MM.1S (cell line): ENCODE data around the gene MOCOS.

Experiments used
- DNase-seq: peaks from one replicate; pipeline ENCODE4 v3.0.0-alpha.2; 2015
- H2AFZ ChIP-seq: fragments of 300-600 bp; sonication (generic); 2 replicates; pipeline ENCODE4 v1.6.0; 2016; ENCODE audit warnings: antibody characterized with exemption, low read length
- H3F3A ChIP-seq: fragments of 300-600 bp; sonication (generic); 2 replicates; pipeline ENCODE4 v1.6.1; 2016; ENCODE audit warnings: mild to moderate bottlenecking, antibody characterized with exemption, low read length, moderate library complexity, mixed read lengths; ENCODE audit not compliant: insufficient read depth
- H3K27ac ChIP-seq: fragments of 300-600 bp; sonication (generic); 2 replicates; pipeline ENCODE4 v1.5.1; 2016; ENCODE audit warnings: mild to moderate bottlenecking, low read length
- H3K27me3 ChIP-seq: fragments of 300-600 bp; sonication (generic); replicated peaks from 2 replicates; pipeline ENCODE4 v1.6.0; 2016; ENCODE audit warnings: low read length; ENCODE audit not compliant: insufficient read depth
- H3K36me3 ChIP-seq: fragments of 300-600 bp; sonication (generic); replicated peaks from 2 replicates; pipeline ENCODE4 v1.6.1; 2016; ENCODE audit warnings: mild to moderate bottlenecking, low read length, mixed read lengths; ENCODE audit not compliant: insufficient read depth
- H3K4me1 ChIP-seq: fragments of 300-600 bp; sonication (generic); 2 replicates; pipeline ENCODE4 v1.6.1; 2016; ENCODE audit warnings: low read length, mixed read lengths
- H3K4me2 ChIP-seq: fragments of 300-600 bp; sonication (generic); 2 replicates; pipeline ENCODE4 v1.6.0; 2016; ENCODE audit warnings: low read depth, low read length
- H3K4me3 ChIP-seq: fragments of 300-600 bp; sonication (generic); 2 replicates; pipeline ENCODE4 v1.5.1; 2016; ENCODE audit warnings: low read length, mixed read lengths
- H3K79me2 ChIP-seq: fragments of 300-600 bp; sonication (generic); 2 replicates; pipeline ENCODE4 v1.6.1; 2016; ENCODE audit warnings: mixed run types, low read length, mixed read lengths
- H3K9ac ChIP-seq: fragments of 300-600 bp; sonication (generic); 2 replicates; pipeline ENCODE4 v1.6.1; 2016; ENCODE audit warnings: low read length, mixed read lengths
- H3K9me2 ChIP-seq: fragments of 300-600 bp; sonication (generic); replicated peaks from 2 replicates; pipeline ENCODE4 v1.6.1; 2016; ENCODE audit warnings: mild to moderate bottlenecking, low read length, mixed read lengths; ENCODE audit not compliant: insufficient read depth
- H3K9me3 ChIP-seq: fragments of 300-600 bp; sonication (generic); replicated peaks from 2 replicates; pipeline ENCODE4 v1.6.1; 2016; ENCODE audit warnings: mild to moderate bottlenecking, low read length, mixed read lengths; ENCODE audit not compliant: insufficient read depth
- H4K20me1 ChIP-seq: fragments of 300-600 bp; sonication (generic); 2 replicates; pipeline ENCODE4 v1.6.1; 2016; ENCODE audit warnings: mild to moderate bottlenecking, low read length, moderate library complexity, mixed read lengths; ENCODE audit not compliant: insufficient read depth
- EZH2 ChIP-seq: fragments of 300-600 bp; sonication (generic); optimal IDR thresholded peaks from 2 replicates; pipeline ENCODE3; 2017; ENCODE audit warnings: low read depth, mild to moderate bottlenecking, antibody characterized with exemption, low read length, mixed read lengths
- EZH2phosphoT487 ChIP-seq: fragments of 300-600 bp; sonication (generic); IDR thresholded peaks from 2 replicates; pipeline ENCODE4 v1.6.1; 2018; ENCODE audit warnings: antibody characterized with exemption, low read length
- TF ChIP-seq, protein P1 (sequence below): fragments of 300-600 bp; sonication (generic); IDR thresholded peaks from 2 replicates; pipeline ENCODE4 v1.5.1; 2016; ENCODE audit warnings: antibody characterized with exemption, low read length, mixed read lengths

MOCOS gene

GRCh38 chr18:36262971-36263370 lies 75.7 kb downstream of the MOCOS start:
- no peak for TF ChIP-seq EZH2
- TF ChIP-seq, protein P1, sequence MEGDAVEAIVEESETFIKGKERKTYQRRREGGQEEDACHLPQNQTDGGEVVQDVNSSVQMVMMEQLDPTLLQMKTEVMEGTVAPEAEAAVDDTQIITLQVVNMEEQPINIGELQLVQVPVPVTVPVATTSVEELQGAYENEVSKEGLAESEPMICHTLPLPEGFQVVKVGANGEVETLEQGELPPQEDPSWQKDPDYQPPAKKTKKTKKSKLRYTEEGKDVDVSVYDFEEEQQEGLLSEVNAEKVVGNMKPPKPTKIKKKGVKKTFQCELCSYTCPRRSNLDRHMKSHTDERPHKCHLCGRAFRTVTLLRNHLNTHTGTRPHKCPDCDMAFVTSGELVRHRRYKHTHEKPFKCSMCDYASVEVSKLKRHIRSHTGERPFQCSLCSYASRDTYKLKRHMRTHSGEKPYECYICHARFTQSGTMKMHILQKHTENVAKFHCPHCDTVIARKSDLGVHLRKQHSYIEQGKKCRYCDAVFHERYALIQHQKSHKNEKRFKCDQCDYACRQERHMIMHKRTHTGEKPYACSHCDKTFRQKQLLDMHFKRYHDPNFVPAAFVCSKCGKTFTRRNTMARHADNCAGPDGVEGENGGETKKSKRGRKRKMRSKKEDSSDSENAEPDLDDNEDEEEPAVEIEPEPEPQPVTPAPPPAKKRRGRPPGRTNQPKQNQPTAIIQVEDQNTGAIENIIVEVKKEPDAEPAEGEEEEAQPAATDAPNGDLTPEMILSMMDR: no peak
- TF ChIP-seq EZH2phosphoT487: no peak
- no peak overlapping the region for H3K27ac ChIP-seq
- no peaks in the 10 kb centered on the region for H3K4me1 ChIP-seq
- no peaks in the 10 kb centered on the region for H3K9me3 ChIP-seq
- H4K20me1 ChIP-seq: no peaks in the 10 kb centered on the region
- H3F3A ChIP-seq: no peaks in the 10 kb centered on the region
- H3K9me2 ChIP-seq: no peaks in the 10 kb centered on the region
- H3K4me3 ChIP-seq: no peak overlapping the region
- no peaks in the 10 kb centered on the region for H3K27me3 ChIP-seq
- H3K79me2 ChIP-seq: no peaks in the 10 kb centered on the region
- H3K4me2 ChIP-seq: no peak overlapping the region
- H2AFZ ChIP-seq: no peak overlapping the region
- H3K36me3 ChIP-seq: no peaks in the 10 kb centered on the region
- no peak overlapping the region for H3K9ac ChIP-seq
- DNase-seq: no peak

DNA sequence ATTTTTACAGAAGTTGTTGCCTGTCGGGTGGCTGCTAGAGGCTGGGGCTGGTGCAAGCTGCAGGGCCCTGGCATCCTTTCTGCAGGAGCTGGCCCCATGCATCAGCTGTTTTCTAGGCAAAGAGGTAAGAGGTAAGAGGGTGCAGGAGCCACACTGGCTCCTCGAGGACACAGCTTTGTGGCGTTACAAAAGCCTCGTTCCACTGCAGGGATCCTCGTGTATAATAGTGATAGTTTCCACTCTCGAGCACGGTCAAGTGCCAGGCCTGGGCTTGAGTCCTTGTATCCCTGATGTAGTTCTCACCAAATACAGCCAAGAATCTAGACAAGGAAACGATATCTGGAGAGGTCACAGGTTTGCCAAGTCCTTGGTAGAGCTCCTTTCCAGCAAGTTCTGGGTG lies 77.0 kb downstream of the MOCOS start:
- Histone ChIP-seq H3F3A (no peaks in the 10 kb centered on the region), H3K9ac (no peak overlapping the region), H3K4me2 (no peak overlapping the region), H4K20me1 (no peaks in the 10 kb centered on the region), H3K79me2 (no peaks in the 10 kb centered on the region), H3K36me3 (no peaks in the 10 kb centered on the region), H3K9me3 (no peaks in the 10 kb centered on the region), H3K27ac (no peak overlapping the region), H2AFZ (no peak overlapping the region), H3K27me3 (no peaks in the 10 kb centered on the region), H3K9me2 (no peaks in the 10 kb centered on the region), H3K4me3 (no peak overlapping the region), H3K4me1 (no peaks in the 10 kb centered on the region)
- DNase-seq: no peak
- TF ChIP-seq, protein P1: no peak

DNA sequence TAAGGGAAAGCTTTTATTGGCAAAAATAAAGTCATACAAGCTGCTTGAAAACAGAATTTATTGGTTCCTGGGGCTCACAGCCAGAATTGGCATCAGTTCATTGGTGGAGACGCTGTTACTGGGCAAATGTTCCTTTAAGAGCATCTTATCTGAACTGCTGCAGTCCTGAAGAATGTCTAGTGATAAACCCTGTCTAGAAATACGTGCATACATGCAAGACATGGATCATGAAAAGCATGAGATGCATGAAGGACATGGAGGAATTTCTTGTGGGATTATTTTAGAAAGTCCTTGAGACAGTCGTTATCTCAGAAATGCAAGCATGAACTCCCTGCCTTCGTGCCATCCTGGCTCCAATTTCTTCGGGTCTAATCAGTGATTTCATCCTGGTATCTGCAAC lies 77.7 kb downstream of the MOCOS start:
- Histone ChIP-seq H3K4me1 (no peaks in the 10 kb centered on the region), H3K4me3 (no peak overlapping the region), H4K20me1 (no peaks in the 10 kb centered on the region), H3K79me2 (no peaks in the 10 kb centered on the region), H3K27me3 (no peaks in the 10 kb centered on the region), H3K4me2 (no peak overlapping the region), H3K9me3 (no peaks in the 10 kb centered on the region), H3F3A (no peaks in the 10 kb centered on the region), H3K36me3 (no peaks in the 10 kb centered on the region), H3K9ac (no peak overlapping the region), H3K9me2 (no peaks in the 10 kb centered on the region), H2AFZ (no peak overlapping the region), H3K27ac (no peak overlapping the region)
- no peak for DNase-seq
- TF ChIP-seq EZH2 (no peak), EZH2phosphoT487 (no peak)
- TF ChIP-seq, protein P1: no peak

DNA sequence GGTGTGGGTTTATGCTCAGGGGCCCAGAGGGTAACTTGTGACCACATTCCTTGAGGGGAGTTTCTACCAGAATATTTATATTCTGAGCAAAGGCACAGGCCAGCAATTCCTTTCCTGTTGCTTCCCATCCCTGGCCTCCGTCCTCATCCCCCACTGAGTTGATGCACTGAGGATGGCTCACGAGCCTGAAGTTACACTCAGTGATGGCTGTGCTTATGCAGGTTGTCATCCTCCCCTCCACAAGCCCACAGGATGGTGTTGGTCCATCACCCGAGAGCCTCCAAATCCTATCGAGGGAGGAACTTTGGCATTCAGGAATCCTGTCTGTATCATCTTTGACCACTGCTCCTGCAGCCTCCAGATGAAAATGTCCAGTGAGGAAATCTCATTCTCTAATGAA lies 81.9 kb downstream of the MOCOS start:
- H2AFZ ChIP-seq: no peak overlapping the region
- no peaks in the 10 kb centered on the region for H3K27me3 ChIP-seq
- no peaks in the 10 kb centered on the region for H3K9me2 ChIP-seq
- H3K27ac ChIP-seq: no peak overlapping the region
- H3K4me2 ChIP-seq: no peak overlapping the region
- DNase-seq: no peak
- no peaks in the 10 kb centered on the region for H3K4me1 ChIP-seq
- H3K4me3 ChIP-seq: no peak overlapping the region
- H3K79me2 ChIP-seq: no peaks in the 10 kb centered on the region
- TF ChIP-seq, protein P1: no peak
- no peak for TF ChIP-seq EZH2phosphoT487
- no peak for TF ChIP-seq EZH2
- H4K20me1 ChIP-seq: no peaks in the 10 kb centered on the region
- no peaks in the 10 kb centered on the region for H3K9me3 ChIP-seq
- no peaks in the 10 kb centered on the region for H3K36me3 ChIP-seq
- H3K9ac ChIP-seq: no peak overlapping the region
- H3F3A ChIP-seq: no peaks in the 10 kb centered on the region
